Stimulated activated CD4-positive, alpha-beta T cell treated with anti-CD3 and anti-CD28 coated beads, Interleukin-15, amount 100 ng/mL, for 24 hours (primary cell): Measurements from ENCODE around the gene PPP6R2.

ENCODE experiments used
- DNase-seq: peaks from one replicate; pipeline ENCODE4 v3.0.0-alpha.2; 2020

The PPP6R2 gene

DNA sequence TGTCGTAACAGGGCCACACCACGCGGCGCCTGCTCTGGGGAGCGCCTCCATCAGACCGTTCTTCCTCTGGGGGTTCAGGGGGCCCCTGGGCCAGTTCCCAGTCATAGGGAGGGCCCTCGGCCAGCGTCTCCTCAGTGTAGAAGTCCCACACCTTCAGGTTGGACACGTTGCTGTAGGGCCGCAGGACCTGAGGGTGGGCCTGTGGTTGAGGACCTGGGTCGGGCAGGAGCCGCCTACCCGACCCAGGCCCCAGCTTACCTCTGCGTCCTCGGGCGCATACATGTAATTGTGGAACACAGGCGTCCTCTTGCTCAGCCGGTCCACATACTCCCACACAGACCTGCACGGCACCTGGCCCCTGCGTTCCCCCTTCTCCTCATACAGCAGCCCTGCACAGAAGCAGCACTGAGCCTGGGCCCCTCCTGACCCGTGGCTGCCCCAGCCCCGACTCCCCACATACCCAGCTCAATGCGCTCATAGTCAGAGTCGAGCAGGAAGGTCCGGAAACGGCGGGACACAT is 111.5 kb downstream of the PPP6R2 start:
- DNase-seq = no peak

- DNase-seq = no peak
Observed at GRCh38 chr22:50455201-50455600, 112.1 kb downstream of the PPP6R2 start.

DNA sequence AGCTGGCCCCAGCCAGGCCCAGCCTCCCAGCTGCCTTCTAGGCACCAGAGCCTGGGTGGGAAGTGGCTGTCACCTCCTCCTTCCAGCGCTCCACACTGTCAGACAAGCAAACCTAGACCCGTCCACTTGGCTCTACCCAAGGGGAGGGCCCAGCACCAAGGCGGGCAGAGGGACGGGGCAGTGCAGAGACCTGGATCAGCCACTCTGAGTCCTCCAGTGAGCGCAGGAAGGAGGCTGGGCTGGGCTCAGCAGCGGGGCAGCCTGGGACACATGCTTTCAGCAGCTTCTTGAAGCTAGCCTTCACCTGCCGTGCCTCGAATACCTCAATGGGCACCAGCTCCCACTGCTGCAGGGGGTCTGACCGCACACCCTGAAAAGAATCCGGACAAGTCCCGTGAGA is 112.9 kb downstream of the PPP6R2 start:
- no peak for DNase-seq

GRCh38 chr22:50456466-50457234 is 113.5 kb downstream of the PPP6R2 start:
- DNase-seq = no peak

- no peak for DNase-seq
Observed at GRCh38 chr22:50459016-50459415, 115.9 kb downstream of the PPP6R2 start.

DNA sequence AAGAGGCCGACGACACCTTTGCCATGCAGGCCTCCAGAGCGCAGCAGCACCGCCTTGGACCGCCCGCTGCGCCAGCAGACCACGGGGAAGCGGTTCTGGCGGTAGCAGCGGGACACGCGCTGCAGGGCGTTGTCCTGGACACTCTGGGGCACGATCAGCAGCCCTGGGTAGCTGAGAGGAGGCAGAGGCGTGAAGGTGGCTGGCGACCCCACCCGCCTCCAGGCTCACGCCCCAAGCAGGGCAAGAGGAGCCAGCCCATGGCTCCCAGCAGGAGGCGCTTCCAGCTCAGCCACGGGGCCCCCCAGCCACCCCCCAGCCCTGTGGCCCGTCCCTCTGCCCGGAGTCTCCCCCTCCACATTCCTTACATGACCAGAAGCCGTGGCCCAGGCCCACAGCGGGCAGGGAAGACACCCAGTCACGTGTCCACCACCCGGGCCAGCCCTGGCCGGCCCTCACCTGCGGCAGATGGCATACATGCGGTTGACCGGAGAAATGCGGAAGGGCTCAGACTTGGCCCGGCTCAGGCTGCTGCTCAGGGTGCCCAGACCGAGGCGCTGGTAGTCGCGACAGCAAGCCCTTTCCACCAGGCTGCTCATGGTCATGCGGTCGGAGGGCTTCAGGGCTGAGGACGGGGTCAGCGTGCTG is 116.5 kb downstream of the PPP6R2 start:
- DNase-seq = no peak

DNA sequence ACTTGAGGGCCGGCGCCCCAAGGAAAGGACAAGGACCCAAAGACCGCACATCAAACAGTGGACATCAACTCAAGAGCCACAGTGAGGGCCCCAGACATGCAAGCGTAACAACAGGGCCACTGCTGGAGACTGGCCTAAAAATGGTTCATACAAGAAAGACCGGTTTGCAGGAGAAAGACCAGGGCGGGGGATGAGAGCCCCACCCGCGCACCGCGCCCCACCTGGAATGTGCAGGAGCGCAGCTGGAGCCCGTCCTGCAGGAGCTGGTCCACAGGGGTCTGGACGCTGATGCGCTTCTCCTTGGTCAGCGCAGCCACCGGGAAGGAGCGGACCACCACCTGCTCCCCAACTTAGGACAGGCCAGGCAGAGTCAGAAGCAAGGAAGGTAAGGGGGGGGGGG is 117.8 kb downstream of the PPP6R2 start:
- no peak for DNase-seq

- no peak for DNase-seq
Observed at GRCh38 chr22:50461536-50461935, 118.4 kb downstream of the PPP6R2 start.

DNA sequence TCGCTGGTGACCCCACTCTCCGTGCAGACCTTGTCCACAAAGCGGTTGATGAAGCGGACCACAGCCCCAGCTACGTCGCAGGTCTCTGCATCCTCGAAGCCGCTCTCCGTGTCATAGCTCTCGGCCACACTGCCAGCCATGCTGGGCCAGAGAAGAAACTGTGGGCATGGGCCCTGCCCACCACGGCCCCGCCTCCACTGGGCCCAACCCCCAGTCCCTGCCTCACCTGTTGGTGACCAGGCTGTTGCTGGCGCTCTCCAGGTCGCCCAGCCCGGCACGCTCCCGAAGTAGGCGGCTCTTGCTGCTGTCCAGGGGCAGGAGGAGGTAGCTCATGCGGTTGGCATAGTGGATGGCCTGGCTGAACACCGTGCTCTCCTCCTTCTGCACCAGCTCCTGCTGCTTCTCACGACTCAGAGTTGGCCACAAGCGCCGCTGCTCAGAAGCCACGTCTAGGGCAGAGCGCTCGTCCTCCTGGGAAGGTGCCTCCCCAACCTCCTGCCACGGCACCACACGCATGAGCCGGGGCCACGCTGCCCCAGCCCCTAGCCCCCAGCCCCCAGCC is 118.9 kb downstream of the PPP6R2 start:
- DNase-seq = no peak

GRCh38 chr22:50463188-50463900 is 120.2 kb downstream of the PPP6R2 start:
- DNase-seq = no peak

GRCh38 chr22:50464451-50464850 is 121.3 kb downstream of the PPP6R2 start:
- DNase-seq = no peak

- no peak for DNase-seq
Observed at GRCh38 chr22:50465066-50465930, 122.2 kb downstream of the PPP6R2 start.

GRCh38 chr22:50467341-50467740 is 124.2 kb downstream of the PPP6R2 start:
- DNase-seq = no peak

DNA sequence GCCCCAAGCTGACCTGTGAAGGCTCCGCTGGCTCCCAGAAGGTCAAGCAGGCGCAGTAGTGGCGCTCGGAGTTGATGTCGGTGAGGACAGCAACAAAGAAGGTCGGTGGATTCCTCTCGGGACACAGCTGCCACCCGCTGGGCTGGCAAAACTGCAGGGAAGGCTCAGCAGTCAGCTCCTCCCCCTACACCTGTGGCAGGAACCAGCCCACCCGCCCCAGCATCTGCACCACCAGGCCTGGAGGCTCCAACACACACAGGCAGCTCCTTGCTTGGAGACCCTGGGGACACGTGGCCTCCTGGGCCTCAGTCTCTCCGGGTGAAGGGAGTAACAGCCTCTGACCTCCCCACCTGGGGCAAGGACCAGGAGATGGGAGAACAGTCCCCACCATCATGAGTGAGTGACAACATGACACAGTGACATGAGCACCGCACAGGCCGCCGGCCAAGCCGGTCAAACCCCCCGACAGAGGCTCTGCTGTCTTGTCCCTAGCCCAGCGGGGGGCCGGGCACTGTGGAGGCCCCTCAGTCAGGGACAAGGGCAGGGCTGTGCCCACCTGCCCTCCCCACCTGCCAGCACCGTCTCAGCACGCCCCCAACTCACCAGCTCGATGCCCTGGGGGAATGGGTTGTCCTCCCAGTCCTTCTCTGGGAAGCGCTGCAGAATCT is 124.8 kb downstream of the PPP6R2 start:
- DNase-seq = no peak

- no peak for DNase-seq
Observed at GRCh38 chr22:50468626-50469025, 125.5 kb downstream of the PPP6R2 start.

DNA sequence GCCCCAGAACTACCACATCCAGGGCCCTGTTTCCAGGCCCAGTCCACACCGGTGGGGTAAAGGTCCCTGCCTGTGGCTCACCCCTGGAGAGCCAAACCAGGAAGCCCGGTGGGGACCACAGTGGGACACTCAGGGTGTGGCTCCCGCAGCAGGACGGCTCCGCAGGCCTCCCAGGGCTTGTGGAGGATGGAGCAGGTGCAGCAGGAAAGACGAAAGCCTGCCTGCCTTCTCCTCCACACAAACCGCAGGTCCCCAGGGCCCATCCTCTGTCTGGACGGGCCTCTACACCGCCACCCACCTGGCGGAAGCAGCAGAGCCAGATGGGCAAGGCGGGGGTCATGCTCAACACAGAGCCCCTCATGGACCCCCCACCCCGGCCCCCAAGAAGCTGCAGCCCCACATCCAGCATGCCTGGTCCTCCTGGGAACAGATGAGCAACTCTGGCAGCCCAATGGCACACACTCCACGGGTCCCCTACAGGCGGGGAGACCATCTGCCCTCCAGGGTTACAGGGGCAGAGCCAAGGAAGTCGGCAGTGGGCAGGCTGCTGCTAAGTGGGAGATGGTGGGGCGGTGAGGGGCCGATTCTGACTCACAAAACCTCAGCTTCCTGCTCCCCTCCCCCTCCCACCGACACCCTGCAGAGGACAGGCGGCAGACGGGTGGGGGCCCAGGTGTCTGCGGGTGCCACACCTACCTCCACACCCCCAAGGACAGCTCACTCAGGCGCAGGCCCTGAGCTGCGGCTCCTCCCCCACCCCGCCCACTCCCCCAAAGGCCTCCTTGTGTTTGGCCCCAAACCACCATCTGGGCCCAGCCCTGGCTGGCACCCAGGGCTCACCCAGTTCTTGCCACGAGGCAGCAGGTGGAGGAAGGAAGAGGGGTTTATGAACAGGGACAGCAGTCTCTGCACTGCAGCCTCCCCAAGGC is 126.5 kb downstream of the PPP6R2 start:
- DNase-seq = peak; percentile 97

GRCh38 chr22:50470491-50470890 is 127.4 kb downstream of the PPP6R2 start:
- DNase-seq = no peak

GRCh38 chr22:50471197-50471847 is 128.2 kb downstream of the PPP6R2 start:
- no peak for DNase-seq

- no peak for DNase-seq
Observed at GRCh38 chr22:50471962-50472361, 128.8 kb downstream of the PPP6R2 start.

DNA sequence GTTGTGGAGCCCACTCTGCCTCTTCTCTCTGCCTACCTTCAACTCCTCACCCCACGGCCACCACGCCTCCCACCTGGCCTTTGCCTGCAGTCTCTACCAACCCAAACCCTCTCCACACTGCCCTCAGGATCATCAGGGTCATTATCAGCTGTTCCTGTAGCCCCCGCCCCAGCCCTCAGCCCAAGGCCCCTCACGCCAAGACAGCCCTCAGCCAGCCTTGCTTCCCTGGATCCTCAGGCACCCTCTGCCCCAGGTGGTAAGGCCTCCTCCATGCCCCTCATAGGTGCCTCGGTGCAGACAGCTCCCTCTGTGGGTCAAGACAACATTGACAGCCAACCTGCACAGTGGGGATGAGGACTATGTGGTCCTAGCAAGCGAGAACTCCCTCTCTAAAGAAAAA is 130.0 kb downstream of the PPP6R2 start:
- peak; percentile 60 for DNase-seq
